Measurements from ENCODE around the gene ACKR4. TPM values are rescaled to one million over a fixed set of nuclear protein-coding genes. Genes with fewer than 3 reads are reported as not detected.

ACKR4 gene
- total and polyA plus RNA-seq, 2 experiments from 2014 or later, result 0.26 TPM; not detected in 1

DNA sequence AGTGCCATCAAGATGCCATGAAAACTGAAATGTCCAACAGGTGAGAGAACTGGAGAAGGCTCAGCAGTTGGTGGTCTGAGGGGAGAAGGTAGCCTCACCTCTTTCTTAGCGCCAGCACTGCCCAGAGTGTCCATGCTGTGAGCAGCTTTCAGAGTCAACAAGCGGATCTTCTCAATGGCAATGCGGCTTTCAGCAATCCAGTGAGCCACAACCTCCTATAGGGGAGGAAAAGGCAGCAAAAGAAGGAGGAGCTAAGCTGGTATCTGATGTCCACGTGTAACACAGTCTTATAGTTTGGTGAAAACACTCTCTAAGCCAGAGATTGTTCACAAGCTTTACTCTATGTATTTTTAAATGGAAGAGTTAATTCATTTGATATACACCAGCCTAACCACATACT lies 36.1 kb upstream of the ACKR4 start:
- H3K4me2 ChIP-seq, result no peak overlapping the region
- H3K9me2 ChIP-seq (ENCODE audit: insufficient read depth), result no peaks in the 10 kb centered on the region
- H3K36me3 ChIP-seq (ENCODE audit: insufficient read depth), result no peaks in the 10 kb centered on the region
- ATAC-seq (peak; percentile 85), DNase-seq (ENCODE audit: low spot score) (no peak)
- H3K36me3 Mint-ChIP-seq (ENCODE audit: low read depth), result peaks cover 6% of the 10 kb centered on the region; the same call in 2 of the 3 replicates
- no peaks in the 10 kb centered on the region for H3F3A ChIP-seq (replicated peaks; ENCODE audit: low read depth)
- no peak overlapping the region for H3K4me3 Mint-ChIP-seq
- peaks cover 2% of the 10 kb centered on the region for H3K27me3 Mint-ChIP-seq (ENCODE audit: insufficient read depth, low read depth, poor library complexity)
- H3K4me3 ChIP-seq, result no peak overlapping the region
- no peaks in the 10 kb centered on the region for H3K79me2 ChIP-seq (replicated peaks; ENCODE audit: insufficient read depth)
- no peaks in the 10 kb centered on the region; the same call in 2 of the 3 replicates for H3K9me3 Mint-ChIP-seq
- H3K4me1 ChIP-seq (ENCODE audit: insufficient read depth), result no peaks in the 10 kb centered on the region
- H3K27ac Mint-ChIP-seq, result no peak overlapping the region
- no peak overlapping the region for H3K27ac ChIP-seq (ENCODE audit: low read depth)
- TF ChIP-seq EZH2phosphoT487 (IDR thresholded peaks at IDR 0.05; ENCODE audit: unreplicated experiment) (no peak), ZNF114 (CRISPR knock-in tag; IDR thresholded peaks at IDR 0.05) (no peak), POLR2AphosphoS5 (IDR thresholded peaks at IDR 0.05; ENCODE audit: low read depth) (no peak), STAT1 (IDR thresholded peaks at IDR 0.05; ENCODE audit: unreplicated experiment) (no peak)
- peaks cover 11% of the 10 kb centered on the region; the same call in 2 of the 3 replicates for H3K4me1 Mint-ChIP-seq
- H2AFZ ChIP-seq, result no peak overlapping the region
- H4K20me1 ChIP-seq (replicated peaks; ENCODE audit: insufficient read depth), result no peaks in the 10 kb centered on the region
- H3K27me3 ChIP-seq (ENCODE audit: insufficient read depth), result no peaks in the 10 kb centered on the region

DNA sequence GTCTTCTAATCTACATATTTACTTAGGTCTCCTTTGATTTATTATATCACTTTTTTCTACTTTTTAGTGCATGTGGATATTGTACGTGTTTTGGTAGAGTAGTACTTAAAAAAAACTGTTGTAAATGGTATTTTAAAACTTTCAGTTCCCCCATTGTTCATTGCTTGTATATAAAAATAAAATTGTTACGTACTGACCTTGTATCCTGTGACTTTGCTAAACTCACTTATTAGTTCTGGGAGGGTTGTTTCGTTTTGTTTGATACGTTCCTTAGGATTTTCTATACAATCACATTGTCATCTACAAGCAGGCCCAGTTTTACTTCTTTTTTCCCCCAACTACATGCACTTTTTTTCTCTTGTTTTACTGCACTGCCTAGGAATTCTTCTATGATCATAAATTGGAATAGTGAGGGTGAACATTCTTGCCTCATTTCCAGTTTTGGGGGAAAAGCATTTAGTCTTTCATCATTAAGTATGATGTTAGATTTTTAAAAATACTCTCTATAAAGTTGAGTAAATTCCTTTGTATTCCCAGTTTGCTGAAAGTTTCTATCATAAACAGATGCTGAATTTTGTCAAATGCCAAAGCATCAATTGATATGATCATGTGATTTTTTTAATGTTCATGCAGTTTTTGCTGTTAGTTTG lies 33.5 kb upstream of the ACKR4 start:
- H3K4me3 ChIP-seq, result no peak overlapping the region
- no peaks in the 10 kb centered on the region for H3K79me2 ChIP-seq (replicated peaks; ENCODE audit: insufficient read depth)
- DNase-seq (ENCODE audit: low spot score), result no peak
- Mint-ChIP-seq H3K9me3 (no peaks in the 10 kb centered on the region; the same call in 2 of the 3 replicates), H3K4me1 (peaks cover 4% of the 10 kb centered on the region; the same call in 2 of the 3 replicates), H3K4me3 (no peak overlapping the region), H3K27me3 (ENCODE audit: insufficient read depth, low read depth, poor library complexity) (peaks cover 2% of the 10 kb centered on the region), H3K27ac (no peak overlapping the region), H3K36me3 (ENCODE audit: low read depth) (peaks cover 6% of the 10 kb centered on the region; the same call in 2 of the 3 replicates)
- no peak overlapping the region for H2AFZ ChIP-seq
- H3K9me2 ChIP-seq (ENCODE audit: insufficient read depth), result no peaks in the 10 kb centered on the region
- H3K36me3 ChIP-seq (ENCODE audit: insufficient read depth), result no peaks in the 10 kb centered on the region
- H3K4me2 ChIP-seq, result no peak overlapping the region
- no peak overlapping the region for H3K27ac ChIP-seq (ENCODE audit: low read depth)
- ATAC-seq, result no peak
- TF ChIP-seq, protein P1, sequence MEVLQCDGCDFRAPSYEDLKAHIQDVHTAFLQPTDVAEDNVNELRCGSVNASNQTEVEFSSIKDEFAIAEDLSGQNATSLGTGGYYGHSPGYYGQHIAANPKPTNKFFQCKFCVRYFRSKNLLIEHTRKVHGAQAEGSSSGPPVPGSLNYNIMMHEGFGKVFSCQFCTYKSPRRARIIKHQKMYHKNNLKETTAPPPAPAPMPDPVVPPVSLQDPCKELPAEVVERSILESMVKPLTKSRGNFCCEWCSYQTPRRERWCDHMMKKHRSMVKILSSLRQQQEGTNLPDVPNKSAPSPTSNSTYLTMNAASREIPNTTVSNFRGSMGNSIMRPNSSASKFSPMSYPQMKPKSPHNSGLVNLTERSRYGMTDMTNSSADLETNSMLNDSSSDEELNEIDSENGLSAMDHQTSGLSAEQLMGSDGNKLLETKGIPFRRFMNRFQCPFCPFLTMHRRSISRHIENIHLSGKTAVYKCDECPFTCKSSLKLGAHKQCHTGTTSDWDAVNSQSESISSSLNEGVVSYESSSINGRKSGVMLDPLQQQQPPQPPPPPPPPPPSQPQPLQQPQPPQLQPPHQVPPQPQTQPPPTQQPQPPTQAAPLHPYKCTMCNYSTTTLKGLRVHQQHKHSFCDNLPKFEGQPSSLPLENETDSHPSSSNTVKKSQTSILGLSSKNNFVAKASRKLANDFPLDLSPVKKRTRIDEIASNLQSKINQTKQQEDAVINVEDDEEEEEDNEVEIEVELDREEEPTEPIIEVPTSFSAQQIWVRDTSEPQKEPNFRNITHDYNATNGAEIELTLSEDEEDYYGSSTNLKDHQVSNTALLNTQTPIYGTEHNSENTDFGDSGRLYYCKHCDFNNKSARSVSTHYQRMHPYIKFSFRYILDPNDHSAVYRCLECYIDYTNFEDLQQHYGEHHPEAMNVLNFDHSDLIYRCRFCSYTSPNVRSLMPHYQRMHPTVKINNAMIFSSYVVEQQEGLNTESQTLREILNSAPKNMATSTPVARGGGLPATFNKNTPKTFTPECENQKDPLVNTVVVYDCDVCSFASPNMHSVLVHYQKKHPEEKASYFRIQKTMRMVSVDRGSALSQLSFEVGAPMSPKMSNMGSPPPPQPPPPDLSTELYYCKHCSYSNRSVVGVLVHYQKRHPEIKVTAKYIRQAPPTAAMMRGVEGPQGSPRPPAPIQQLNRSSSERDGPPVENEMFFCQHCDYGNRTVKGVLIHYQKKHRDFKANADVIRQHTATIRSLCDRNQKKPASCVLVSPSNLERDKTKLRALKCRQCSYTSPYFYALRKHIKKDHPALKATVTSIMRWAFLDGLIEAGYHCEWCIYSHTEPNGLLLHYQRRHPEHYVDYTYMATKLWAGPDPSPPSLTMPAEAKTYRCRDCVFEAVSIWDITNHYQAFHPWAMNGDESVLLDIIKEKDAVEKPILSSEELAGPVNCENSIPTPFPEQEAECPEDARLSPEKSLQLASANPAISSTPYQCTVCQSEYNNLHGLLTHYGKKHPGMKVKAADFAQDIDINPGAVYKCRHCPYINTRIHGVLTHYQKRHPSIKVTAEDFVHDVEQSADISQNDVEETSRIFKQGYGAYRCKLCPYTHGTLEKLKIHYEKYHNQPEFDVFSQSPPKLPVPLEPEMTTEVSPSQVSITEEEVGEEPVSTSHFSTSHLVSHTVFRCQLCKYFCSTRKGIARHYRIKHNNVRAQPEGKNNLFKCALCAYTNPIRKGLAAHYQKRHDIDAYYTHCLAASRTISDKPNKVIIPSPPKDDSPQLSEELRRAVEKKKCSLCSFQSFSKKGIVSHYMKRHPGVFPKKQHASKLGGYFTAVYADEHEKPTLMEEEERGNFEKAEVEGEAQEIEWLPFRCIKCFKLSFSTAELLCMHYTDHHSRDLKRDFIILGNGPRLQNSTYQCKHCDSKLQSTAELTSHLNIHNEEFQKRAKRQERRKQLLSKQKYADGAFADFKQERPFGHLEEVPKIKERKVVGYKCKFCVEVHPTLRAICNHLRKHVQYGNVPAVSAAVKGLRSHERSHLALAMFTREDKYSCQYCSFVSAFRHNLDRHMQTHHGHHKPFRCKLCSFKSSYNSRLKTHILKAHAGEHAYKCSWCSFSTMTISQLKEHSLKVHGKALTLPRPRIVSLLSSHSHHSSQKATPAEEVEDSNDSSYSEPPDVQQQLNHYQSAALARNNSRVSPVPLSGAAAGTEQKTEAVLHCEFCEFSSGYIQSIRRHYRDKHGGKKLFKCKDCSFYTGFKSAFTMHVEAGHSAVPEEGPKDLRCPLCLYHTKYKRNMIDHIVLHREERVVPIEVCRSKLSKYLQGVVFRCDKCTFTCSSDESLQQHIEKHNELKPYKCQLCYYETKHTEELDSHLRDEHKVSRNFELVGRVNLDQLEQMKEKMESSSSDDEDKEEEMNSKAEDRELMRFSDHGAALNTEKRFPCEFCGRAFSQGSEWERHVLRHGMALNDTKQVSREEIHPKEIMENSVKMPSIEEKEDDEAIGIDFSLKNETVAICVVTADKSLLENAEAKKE (CRISPR knock-in tag; IDR thresholded peaks at IDR 0.05), result no peak
- TF ChIP-seq, protein P2, sequence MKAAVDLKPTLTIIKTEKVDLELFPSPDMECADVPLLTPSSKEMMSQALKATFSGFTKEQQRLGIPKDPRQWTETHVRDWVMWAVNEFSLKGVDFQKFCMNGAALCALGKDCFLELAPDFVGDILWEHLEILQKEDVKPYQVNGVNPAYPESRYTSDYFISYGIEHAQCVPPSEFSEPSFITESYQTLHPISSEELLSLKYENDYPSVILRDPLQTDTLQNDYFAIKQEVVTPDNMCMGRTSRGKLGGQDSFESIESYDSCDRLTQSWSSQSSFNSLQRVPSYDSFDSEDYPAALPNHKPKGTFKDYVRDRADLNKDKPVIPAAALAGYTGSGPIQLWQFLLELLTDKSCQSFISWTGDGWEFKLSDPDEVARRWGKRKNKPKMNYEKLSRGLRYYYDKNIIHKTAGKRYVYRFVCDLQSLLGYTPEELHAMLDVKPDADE (IDR thresholded peaks at IDR 0.05), result no peak
- H3K27me3 ChIP-seq (ENCODE audit: insufficient read depth), result no peaks in the 10 kb centered on the region
- no peaks in the 10 kb centered on the region; the same call in 1 of the 2 replicates for H4K20me1 ChIP-seq (replicated peaks; ENCODE audit: insufficient read depth)
- H3F3A ChIP-seq (replicated peaks; ENCODE audit: low read depth), result no peaks in the 10 kb centered on the region
- H3K4me1 ChIP-seq (ENCODE audit: insufficient read depth), result no peaks in the 10 kb centered on the region
